ENCODE data around the gene PBX3. TPM values are rescaled to one million over a fixed set of nuclear protein-coding genes. Genes with fewer than 3 reads are reported as not detected.

The PBX3 gene
- total RNA-seq, 1 experiment from 2014 or later: 1.5 TPM

GRCh38 chr9:125742657-125743056, 4.5 kb upstream of the PBX3 start:
- Histone ChIP-seq H3K9me3 (ENCODE audit: low read depth, low read length, poor library complexity, severe bottlenecking) (no peaks in the 10 kb centered on the region), H3K4me3 (ENCODE audit: low read depth, low read length, poor library complexity, severe bottlenecking) (no peak overlapping the region), H3K27me3 (replicated peaks; ENCODE audit: insufficient read depth, low read depth, low read length, poor library complexity) (peaks cover 54% of the 10 kb centered on the region), H3K36me3 (ENCODE audit: insufficient read depth, low read length, poor library complexity, severe bottlenecking) (no peaks in the 10 kb centered on the region), H3K27ac (ENCODE audit: low read depth, low read length, poor library complexity, severe bottlenecking) (no peak overlapping the region), H3K4me1 (ENCODE audit: insufficient read depth, low read length, poor library complexity, severe bottlenecking) (peaks cover 10% of the 10 kb centered on the region)
- TF ChIP-seq CTCF (conservative IDR thresholded peaks at IDR 0.05; ENCODE audit: low read depth, low read length) (no peak), EZH2 (IDR thresholded peaks at IDR 0.05; ENCODE audit: borderline replicate concordance, low read depth, low read length, poor library complexity, severe bottlenecking) (no peak)
- ChIA-PET CTCF (no interaction called here), POLR2A (ENCODE audit: low non-redundant PET) (no interaction called here)
- no peak for DNase-seq (ENCODE audit: low spot score)
- BruUV-seq (replicated peaks): no TSS peak
- intact Hi-C loops (cut with micrococcal nuclease; ENCODE audit: unreplicated experiment): no loop called here

- BruUV-seq (replicated peaks): no TSS peak
- Histone ChIP-seq H3K27me3 (replicated peaks; ENCODE audit: insufficient read depth, low read depth, low read length, poor library complexity) (peaks cover 63% of the 10 kb centered on the region), H3K36me3 (ENCODE audit: insufficient read depth, low read length, poor library complexity, severe bottlenecking) (no peaks in the 10 kb centered on the region), H3K27ac (ENCODE audit: low read depth, low read length, poor library complexity, severe bottlenecking) (no peak overlapping the region), H3K9me3 (ENCODE audit: low read depth, low read length, poor library complexity, severe bottlenecking) (no peaks in the 10 kb centered on the region), H3K4me3 (ENCODE audit: low read depth, low read length, poor library complexity, severe bottlenecking) (no peak overlapping the region), H3K4me1 (ENCODE audit: insufficient read depth, low read length, poor library complexity, severe bottlenecking) (peaks cover 19% of the 10 kb centered on the region)
- POLR2A ChIA-PET (ENCODE audit: low non-redundant PET): no interaction called here
- intact Hi-C loops (cut with micrococcal nuclease; ENCODE audit: unreplicated experiment): no loop called here
- DNase-seq (ENCODE audit: low spot score): no peak
- no peak for TF ChIP-seq CTCF (conservative IDR thresholded peaks at IDR 0.05; ENCODE audit: low read depth, low read length)
- TF ChIP-seq EZH2 (IDR thresholded peaks at IDR 0.05; ENCODE audit: borderline replicate concordance, low read depth, low read length, poor library complexity, severe bottlenecking): no peak
- CTCF ChIA-PET: no interaction called here
Measured at GRCh38 chr9:125743682-125744428, 3.3 kb upstream of the PBX3 start.

GRCh38 chr9:125744616-125745015, 2.6 kb upstream of the PBX3 start:
- Histone ChIP-seq H3K27me3 (replicated peaks; ENCODE audit: insufficient read depth, low read depth, low read length, poor library complexity) (peaks cover 71% of the 10 kb centered on the region), H3K9me3 (ENCODE audit: low read depth, low read length, poor library complexity, severe bottlenecking) (no peaks in the 10 kb centered on the region), H3K4me3 (ENCODE audit: low read depth, low read length, poor library complexity, severe bottlenecking) (no peak overlapping the region), H3K36me3 (ENCODE audit: insufficient read depth, low read length, poor library complexity, severe bottlenecking) (no peaks in the 10 kb centered on the region), H3K4me1 (ENCODE audit: insufficient read depth, low read length, poor library complexity, severe bottlenecking) (peaks cover 19% of the 10 kb centered on the region), H3K27ac (ENCODE audit: low read depth, low read length, poor library complexity, severe bottlenecking) (no peak overlapping the region)
- CTCF ChIA-PET: no interaction called here
- no peak for TF ChIP-seq EZH2 (IDR thresholded peaks at IDR 0.05; ENCODE audit: borderline replicate concordance, low read depth, low read length, poor library complexity, severe bottlenecking)
- no peak for TF ChIP-seq CTCF (conservative IDR thresholded peaks at IDR 0.05; ENCODE audit: low read depth, low read length)
- no TSS peak for BruUV-seq (replicated peaks)
- POLR2A ChIA-PET (ENCODE audit: low non-redundant PET): interaction anchor here (0.7 kb wide), 1 partner anchor 13 kb away, joined by 3 read pairs; no protein-coding TSS in a partner anchor
- intact Hi-C loops (cut with micrococcal nuclease; ENCODE audit: unreplicated experiment): no loop called here
- no peak for DNase-seq (ENCODE audit: low spot score)
